Trophoblast cell (in vitro differentiated cells and primary cell): ENCODE measurements around the gene PLEKHG4B.
A peak's percentile ranks its signal among the peaks of the same experiment; 100 is the strongest.

ENCODE experiments used
- DNase-seq, 2 donors: peaks; one replicate each; pipeline ENCODE4 v3.0.0-alpha.2; 2016
- H2AFZ ChIP-seq: 2 replicates; pipeline ENCODE4 v1.6.1; 2013; ENCODE audit warnings: low read length, moderate library complexity, mild to moderate bottlenecking; ENCODE audit not compliant: insufficient read depth, poor library complexity
- H2AK5ac ChIP-seq: 2 replicates; pipeline ENCODE4 v1.6.1; 2013; ENCODE audit warnings: mild to moderate bottlenecking, low read length
- H2BK120ac ChIP-seq: 2 replicates; pipeline ENCODE4 v1.6.1; 2013; ENCODE audit warnings: low read length, mild to moderate bottlenecking, moderate library complexity; ENCODE audit not compliant: insufficient read depth, poor library complexity
- H2BK12ac ChIP-seq: 2 replicates; pipeline ENCODE4 v1.6.1; 2013; ENCODE audit warnings: mild to moderate bottlenecking, low read length, moderate library complexity
- H2BK5ac ChIP-seq: 2 replicates; pipeline ENCODE4 v1.6.1; 2013; ENCODE audit warnings: low read length, low read depth, moderate library complexity, mild to moderate bottlenecking; ENCODE audit not compliant: poor library complexity
- H3K14ac ChIP-seq: 2 replicates; pipeline ENCODE4 v1.6.1; 2013; ENCODE audit warnings: mild to moderate bottlenecking, low read length
- H3K18ac ChIP-seq: 2 replicates; pipeline ENCODE4 v1.6.1; 2013; ENCODE audit warnings: mild to moderate bottlenecking, low read length
- H3K23ac ChIP-seq: 2 replicates; pipeline ENCODE4 v1.6.1; 2013; ENCODE audit warnings: low read length
- H3K27ac ChIP-seq: 2 replicates; pipeline ENCODE4 v1.5.1; 2013; ENCODE audit warnings: low read depth, mild to moderate bottlenecking, inconsistent platforms, low read length, moderate library complexity
- H3K27me3 ChIP-seq: 2 replicates; pipeline ENCODE4 v1.6.1; 2013; ENCODE audit warnings: inconsistent platforms, mild to moderate bottlenecking, low read length, moderate library complexity; ENCODE audit not compliant: insufficient read depth
- H3K36me3 ChIP-seq, 2 experiments: 1 replicate in 1 of 2; 2 replicates in 1 of 2; pipeline ENCODE4 v1.6.1; 2013; ENCODE audit warnings: low read length in 2 of 2, mild to moderate bottlenecking in 2 of 2, moderate library complexity in 1 of 2; ENCODE audit not compliant: insufficient read depth in 2 of 2, control insufficient read depth in 1 of 2
- H3K4ac ChIP-seq: 2 replicates; pipeline ENCODE4 v1.6.1; 2013; ENCODE audit warnings: low read depth, mild to moderate bottlenecking, low read length, moderate library complexity
- H3K4me1 ChIP-seq, 2 experiments: 1 replicate in 1 of 2; 2 replicates in 1 of 2; pipeline ENCODE4 v1.6.1; 2013; ENCODE audit warnings: low read length in 2 of 2, mild to moderate bottlenecking in 2 of 2, moderate library complexity in 1 of 2; ENCODE audit not compliant: insufficient read depth in 2 of 2, control insufficient read depth in 1 of 2
- H3K4me2 ChIP-seq: 2 replicates; pipeline ENCODE4 v1.6.1; 2013; ENCODE audit warnings: inconsistent platforms, mild to moderate bottlenecking, low read length, moderate library complexity
- H3K4me3 ChIP-seq: 2 replicates; pipeline ENCODE4 v1.5.1; 2013; ENCODE audit warnings: mild to moderate bottlenecking, low read depth, low read length, inconsistent platforms
- H3K79me1 ChIP-seq: one replicate; pipeline ENCODE4 v1.6.1; 2013; ENCODE audit warnings: low read length
- H3K79me2 ChIP-seq: 2 replicates; pipeline ENCODE4 v1.6.1; 2013; ENCODE audit warnings: low read length, mild to moderate bottlenecking; ENCODE audit not compliant: control insufficient read depth, insufficient read depth, poor library complexity
- H3K9ac ChIP-seq: 2 replicates; pipeline ENCODE4 v1.6.1; 2013; ENCODE audit warnings: mild to moderate bottlenecking, low read length
- H3K9me3 ChIP-seq: 2 replicates; pipeline ENCODE4 v1.6.1; 2013; ENCODE audit warnings: low read depth, mild to moderate bottlenecking, control low read depth, inconsistent platforms, low read length; ENCODE audit not compliant: insufficient read depth
- H4K12ac ChIP-seq: 2 replicates; pipeline ENCODE4 v1.6.1; 2013; ENCODE audit warnings: low read depth, mild to moderate bottlenecking, low read length, moderate library complexity
- H4K8ac ChIP-seq: 2 replicates; pipeline ENCODE4 v1.6.1; 2013; ENCODE audit warnings: low read depth, mild to moderate bottlenecking, low read length, moderate library complexity
- H4K91ac ChIP-seq: one replicate; pipeline ENCODE4 v1.6.1; 2013; ENCODE audit warnings: low read depth, mild to moderate bottlenecking, low read length, moderate library complexity
- WGBS: extraction: QIAGEN DNeasy Blood & Tissue Kit; methylation state at CpG from one replicate; pipeline ENCODE4 v1.1.7; 2013; ENCODE audit warnings: missing lambda C conversion rate; ENCODE audit not compliant: insufficient read length, insufficient coverage; ENCODE audit errors: extremely low coverage; 5-methylcytosine and 5-hydroxymethylcytosine counted together

The PLEKHG4B gene

DNA sequence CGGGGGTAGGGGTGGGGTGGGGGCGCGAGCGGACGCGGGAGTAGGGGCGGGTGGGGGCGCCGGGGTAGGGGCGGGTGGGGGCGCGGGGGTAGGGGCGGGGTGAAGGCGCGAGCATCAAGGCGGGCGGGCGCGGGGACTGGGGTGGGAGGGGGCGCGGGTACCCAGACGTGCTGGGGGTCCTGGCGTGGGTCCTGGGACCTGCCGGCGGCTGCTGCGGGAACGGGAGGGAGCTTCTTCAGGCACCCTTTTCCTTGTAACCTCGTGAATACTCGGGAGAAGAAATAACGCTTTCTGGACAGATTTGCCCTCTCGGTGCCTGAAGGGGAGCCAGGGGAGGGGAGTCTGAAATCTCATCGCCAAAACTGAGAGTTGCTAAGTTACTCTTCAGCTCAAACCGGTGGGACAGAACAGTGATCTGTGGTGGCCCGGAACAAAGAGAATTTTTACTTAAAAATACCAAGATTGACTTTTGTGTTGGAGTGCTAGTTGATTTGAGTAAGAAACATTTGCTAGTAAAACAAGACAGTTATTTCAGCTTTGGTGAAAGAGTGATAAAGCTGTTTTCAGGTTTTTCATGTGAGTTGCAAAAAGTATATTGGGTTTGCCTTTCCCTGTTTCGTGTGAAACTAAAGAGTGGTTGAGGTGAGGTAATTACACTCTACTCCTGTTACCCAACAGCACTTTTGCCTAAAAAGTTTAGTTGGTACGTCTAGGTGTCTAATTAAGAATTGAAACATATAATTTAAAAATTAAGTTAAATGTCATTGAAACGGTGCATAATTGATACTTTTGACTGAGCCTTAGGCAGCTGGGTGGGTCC is 643 bp downstream of the PLEKHG4B start:
- Histone ChIP-seq H2BK5ac (no peak overlapping the region), H3K79me2 (peaks cover 18% of the 10 kb centered on the region), H3K14ac (peak overlapping the region; percentile 60), H2AK5ac (no peak overlapping the region), H3K4me2 (peak overlapping the region; percentile 69), H3K27me3 (no peaks in the 10 kb centered on the region), H4K8ac (peak overlapping the region; percentile 51), H3K79me1 (peaks cover 21% of the 10 kb centered on the region), H3K9me3 (peaks cover 2% of the 10 kb centered on the region), H3K23ac (no peak overlapping the region), H2BK120ac (peak overlapping the region; percentile 69), H3K4me1 (peaks cover 27 to 33% of the 10 kb centered on the region in 2 experiments), H4K91ac (peak overlapping the region; percentile 43), H3K27ac (peak overlapping the region; percentile 84), H3K4me3 (peak overlapping the region; percentile 68), H2BK12ac (peak overlapping the region; percentile 13), H3K18ac (no peak overlapping the region), H4K12ac (peak overlapping the region; percentile 12), H2AFZ (no peak overlapping the region), H3K36me3 (peaks cover 10 to 17% of the 10 kb centered on the region in 2 experiments), H3K9ac (peak overlapping the region; percentile 24), H3K4ac (peak overlapping the region; percentile 61)
- peak in 1 of 2 donors; percentile 8 for DNase-seq
- no CpG with 5 or more reads among the region's 37 CpGs for WGBS

- peak overlapping the region; percentile 4 for H4K8ac ChIP-seq
- peak overlapping the region; percentile 69 for H3K4me2 ChIP-seq
- peaks cover 21% of the 10 kb centered on the region for H3K79me1 ChIP-seq
- H2AK5ac ChIP-seq, result peak overlapping the region; percentile 63
- H4K91ac ChIP-seq, result peak overlapping the region; percentile 25
- H3K27ac ChIP-seq, result peak overlapping the region; percentile 84
- peak overlapping the region; percentile 72 for H2BK120ac ChIP-seq
- H3K18ac ChIP-seq, result peak overlapping the region; percentile 57
- H3K27me3 ChIP-seq, result no peaks in the 10 kb centered on the region
- no CpG with 5 or more reads among the region's 15 CpGs for WGBS
- peak overlapping the region; percentile 0 for H4K12ac ChIP-seq
- H3K36me3 ChIP-seq, result peaks cover 10 to 17% of the 10 kb centered on the region in 2 experiments
- H3K9ac ChIP-seq, result no peak overlapping the region
- H3K23ac ChIP-seq, result no peak overlapping the region
- H3K4ac ChIP-seq, result peak overlapping the region; percentile 80
- H3K4me1 ChIP-seq, result peaks cover 27 to 33% of the 10 kb centered on the region in 2 experiments
- H2BK5ac ChIP-seq, result peak overlapping the region; percentile 70
- peaks cover 18% of the 10 kb centered on the region for H3K79me2 ChIP-seq
- no peak overlapping the region for H2AFZ ChIP-seq
- H2BK12ac ChIP-seq, result peak overlapping the region; percentile 63
- H3K14ac ChIP-seq, result peak overlapping the region; percentile 18
- peaks cover 2% of the 10 kb centered on the region for H3K9me3 ChIP-seq
- DNase-seq, result peak; percentile 26 to 51
- H3K4me3 ChIP-seq, result peak overlapping the region; percentile 21
Measured at GRCh38 chr5:93221-93980, 1.4 kb downstream of the PLEKHG4B start.

GRCh38 chr5:94113-94892 is 2.3 kb downstream of the PLEKHG4B start:
- peak overlapping the region; percentile 25 for H4K8ac ChIP-seq
- no peak overlapping the region for H3K9ac ChIP-seq
- no peak overlapping the region for H2AFZ ChIP-seq
- H3K14ac ChIP-seq, result peak overlapping the region; percentile 90
- no peak for DNase-seq
- peaks cover 2% of the 10 kb centered on the region for H3K9me3 ChIP-seq
- H3K18ac ChIP-seq, result peak overlapping the region; percentile 58
- peak overlapping the region; percentile 67 for H2BK5ac ChIP-seq
- no CpG with 5 or more reads among the region's 11 CpGs for WGBS
- peaks cover 21% of the 10 kb centered on the region for H3K79me1 ChIP-seq
- H3K27ac ChIP-seq, result peak overlapping the region; percentile 59
- no peaks in the 10 kb centered on the region for H3K27me3 ChIP-seq
- H3K23ac ChIP-seq, result no peak overlapping the region
- H3K4me2 ChIP-seq, result peak overlapping the region; percentile 69
- H3K4me3 ChIP-seq, result peak overlapping the region; percentile 25
- peak overlapping the region; percentile 87 for H3K4ac ChIP-seq
- peaks cover 10 to 17% of the 10 kb centered on the region in 2 experiments for H3K36me3 ChIP-seq
- peak overlapping the region; percentile 89 for H2AK5ac ChIP-seq
- H3K79me2 ChIP-seq, result peaks cover 19% of the 10 kb centered on the region
- H4K91ac ChIP-seq, result peak overlapping the region; percentile 69
- peak overlapping the region; percentile 55 for H2BK120ac ChIP-seq
- H2BK12ac ChIP-seq, result peak overlapping the region; percentile 55
- H3K4me1 ChIP-seq, result peaks cover 30 to 33% of the 10 kb centered on the region in 2 experiments
- no peak overlapping the region for H4K12ac ChIP-seq
